H1 (cell line): ENCODE results near the gene RASGEF1C. TPM values are rescaled to one million over a fixed set of nuclear protein-coding genes. Genes with fewer than 3 reads are reported as not detected.

Experiments
- CTCF ChIA-PET: fragments of 300-600 bp; sonication (Branson Sonifier 250); formaldehyde crosslinking; loops from one replicate; lab custom pipeline; 2021; ENCODE audit not compliant: partially characterized antibody; lab: Charles Lee
- POLR2A ChIA-PET: fragments of 300-600 bp; sonication (Branson Sonifier 250); formaldehyde crosslinking; loops from one replicate; lab custom pipeline; 2021; ENCODE audit warnings: inconsistent platforms; ENCODE audit not compliant: partially characterized antibody; lab: Charles Lee
- DNase-seq, 2 experiments: peaks; one replicate each; pipeline versions ENCODE4 v3.0.0 to v3.0.0-alpha.2; 2010 to 2022; ENCODE audit warnings: low spot score in 2 of 2, low read depth in 1 of 2, mixed read lengths in 1 of 2
- FAIRE-seq: peaks from 2 replicates; lab custom pipeline; 2011; peaks lifted over from hg19 to GRCh38; lab: Jason Lieb, UNC
- H2AFZ ChIP-seq: 2 replicates; pipeline ENCODE4 v1.8.1; 2012; ENCODE audit warnings: low read length, inconsistent platforms
- H2AK5ac ChIP-seq: 2 replicates; pipeline ENCODE4 v1.6.1; 2013; ENCODE audit warnings: low read depth, low read length
- H2BK120ac ChIP-seq: replicated peaks from 2 replicates; pipeline ENCODE3; 2013; ENCODE audit warnings: low read depth, low read length, inconsistent platforms
- H2BK12ac ChIP-seq: 2 replicates; pipeline ENCODE4 v1.6.1; 2013; ENCODE audit warnings: low read depth, low read length
- H2BK15ac ChIP-seq: 2 replicates; pipeline ENCODE4 v1.6.1; 2013; ENCODE audit warnings: low read length
- H2BK20ac ChIP-seq: 2 replicates; pipeline ENCODE4 v1.6.1; 2013; ENCODE audit warnings: low read length
- H2BK5ac ChIP-seq: 2 replicates; pipeline ENCODE4 v1.6.1; 2013; ENCODE audit warnings: low read depth, low read length
- H3K14ac ChIP-seq: 2 replicates; pipeline ENCODE4 v1.6.1; 2013; ENCODE audit warnings: inconsistent platforms; ENCODE audit not compliant: insufficient read length
- H3K18ac ChIP-seq: 2 replicates; pipeline ENCODE4 v1.6.1; 2013; ENCODE audit warnings: low read length; ENCODE audit errors: extremely low read depth
- H3K23ac ChIP-seq: 2 replicates; pipeline ENCODE4 v1.6.1; 2013; ENCODE audit warnings: inconsistent platforms; ENCODE audit not compliant: insufficient read length
- H3K23me2 ChIP-seq: 2 replicates; pipeline ENCODE4 v1.6.1; 2013; ENCODE audit warnings: low read depth, low read length
- H3K27ac ChIP-seq: 2 replicates; pipeline ENCODE4 v1.6.1; 2011; ENCODE audit warnings: low read depth, low read length, inconsistent platforms
- H3K27me3 ChIP-seq, 4 experiments: replicated peaks in 1 of 4; 1 replicate in 1 of 4; 2 replicates in 3 of 4; pipeline versions ENCODE4 v1.6.1 to v1.8.1; 2011 to 2013; ENCODE audit warnings: low read length in 3 of 4, mild to moderate bottlenecking in 3 of 4, inconsistent platforms in 2 of 4, mixed read lengths in 2 of 4, moderate library complexity in 1 of 4; ENCODE audit not compliant: control insufficient read depth in 3 of 4, insufficient read depth in 3 of 4; ENCODE audit errors: extremely low read depth in 1 of 4
- H3K36me3 ChIP-seq, 4 experiments: 2 replicates each; pipeline versions ENCODE4 v1.6.1 to v1.8.1; 2011 to 2013; ENCODE audit warnings: mild to moderate bottlenecking in 4 of 4, low read length in 3 of 4, moderate library complexity in 2 of 4, control low read depth in 1 of 4, inconsistent platforms in 1 of 4; ENCODE audit not compliant: insufficient read depth in 4 of 4, control insufficient read depth in 2 of 4
- H3K4ac ChIP-seq: replicated peaks from 2 replicates; pipeline ENCODE3; 2013; ENCODE audit warnings: low read length, low read depth, mixed read lengths, inconsistent platforms; ENCODE audit not compliant: insufficient read length
- H3K4me1 ChIP-seq, 4 experiments: replicated peaks in 1 of 4; 1 replicate in 1 of 4; 2 replicates in 3 of 4; pipeline versions ENCODE4 v1.6.1 to v1.8.1; 2011 to 2013; ENCODE audit warnings: low read length in 3 of 4, inconsistent platforms in 2 of 4, mixed read lengths in 1 of 4; ENCODE audit not compliant: insufficient read depth in 4 of 4, control insufficient read depth in 3 of 4
- H3K4me2 ChIP-seq, 2 experiments: 2 replicates each; pipeline versions ENCODE4 v1.6.1 to v1.8.1; 2011 to 2013; ENCODE audit warnings: low read depth in 2 of 2, low read length in 2 of 2, control low read depth in 1 of 2, inconsistent platforms in 1 of 2, mild to moderate bottlenecking in 1 of 2; ENCODE audit not compliant: insufficient read depth in 1 of 2
- H3K4me3 ChIP-seq, 4 experiments: fragments of 200-600, 300-600 bp in 1 of 4; sonication (generic), shearing (Covaris generic), sonication (Bioruptor Twin) in 1 of 4; 2 replicates each; pipeline versions ENCODE4 v1.5.1 to v1.8.1; 2011 to 2016; ENCODE audit warnings: low read length in 4 of 4, low read depth in 3 of 4, control low read depth in 2 of 4, inconsistent platforms in 2 of 4, mild to moderate bottlenecking in 2 of 4, mixed read lengths in 1 of 4, moderate library complexity in 1 of 4; ENCODE audit not compliant: insufficient read depth in 2 of 4; ENCODE audit errors: extremely low read depth in 1 of 4
- H3K56ac ChIP-seq: replicated peaks from 2 replicates; pipeline ENCODE3; 2013; ENCODE audit warnings: low read depth, mild to moderate bottlenecking, mixed read lengths, low read length, inconsistent platforms; ENCODE audit not compliant: insufficient read length
- H3K79me1 ChIP-seq: 2 replicates; pipeline ENCODE4 v1.6.1; 2013; ENCODE audit warnings: low read depth, low read length, control low read depth
- H3K79me2 ChIP-seq, 2 experiments: 2 replicates each; pipeline versions ENCODE4 v1.6.1 to v1.8.1; 2012 to 2013; ENCODE audit warnings: low read length in 2 of 2, mild to moderate bottlenecking in 2 of 2, inconsistent platforms in 1 of 2; ENCODE audit not compliant: insufficient read depth in 2 of 2, control insufficient read depth in 1 of 2
- H3K9ac ChIP-seq, 4 experiments: replicated peaks in 1 of 4; 1 replicate in 1 of 4; 2 replicates in 3 of 4; pipeline versions ENCODE4 v1.6.1 to v1.8.1; 2011 to 2013; ENCODE audit warnings: low read depth in 3 of 4, low read length in 3 of 4, control low read depth in 2 of 4, mild to moderate bottlenecking in 2 of 4, moderate library complexity in 2 of 4, inconsistent platforms in 1 of 4; ENCODE audit errors: extremely low read depth in 1 of 4
- H3K9me3 ChIP-seq, 2 experiments: 2 replicates each; pipeline versions ENCODE4 v1.6.1 to v1.8.1; 2012 to 2013; ENCODE audit warnings: mild to moderate bottlenecking in 2 of 2, moderate library complexity in 2 of 2, control low read depth in 1 of 2, inconsistent platforms in 1 of 2, low read depth in 1 of 2, low read length in 1 of 2, mixed read lengths in 1 of 2; ENCODE audit not compliant: insufficient read depth in 2 of 2
- H4K20me1 ChIP-seq, 2 experiments: replicated peaks in 1 of 2; 2 replicates each; pipeline versions ENCODE3 to v1.8.1; 2011 to 2013; ENCODE audit warnings: inconsistent platforms in 2 of 2, low read length in 2 of 2, mild to moderate bottlenecking in 1 of 2; ENCODE audit not compliant: insufficient read depth in 2 of 2, control insufficient read depth in 1 of 2
- H4K5ac ChIP-seq: 2 replicates; pipeline ENCODE4 v1.6.1; 2013; ENCODE audit warnings: low read length, low read depth, mixed read lengths, inconsistent platforms; ENCODE audit not compliant: insufficient read length
- H4K8ac ChIP-seq: 2 replicates; pipeline ENCODE4 v1.8.0; 2013; ENCODE audit warnings: mild to moderate bottlenecking, moderate library complexity, low read length, inconsistent platforms; ENCODE audit not compliant: insufficient read depth; ENCODE audit errors: extremely low read depth
- H4K91ac ChIP-seq: replicated peaks from 2 replicates; pipeline ENCODE3; 2013; ENCODE audit warnings: low read length, mixed read lengths, inconsistent platforms; ENCODE audit not compliant: insufficient read length
- BCL11A ChIP-seq, 2 experiments: IDR thresholded peaks; one replicate each; pipeline ENCODE4 v1.6.1; 2011; ENCODE audit warnings: low read depth in 2 of 2, low read length in 2 of 2, mild to moderate bottlenecking in 2 of 2
- EZH2 ChIP-seq: fragments of 200-600 bp; sonication (generic); IDR thresholded peaks from 2 replicates; pipeline ENCODE4 v1.7.1; 2012; ENCODE audit warnings: low read depth, mild to moderate bottlenecking, moderate library complexity, low read length, inconsistent platforms; ENCODE audit not compliant: severe bottlenecking
- FOSL1 ChIP-seq: IDR thresholded peaks from 2 replicates; pipeline ENCODE4 v1.6.1; 2011; ENCODE audit warnings: mild to moderate bottlenecking, low read depth, low read length, moderate library complexity; ENCODE audit not compliant: insufficient read depth
- KDM5A ChIP-seq: fragments of 200-600 bp; IDR thresholded peaks from 2 replicates; pipeline ENCODE4 v1.7.1; 2012; ENCODE audit warnings: mild to moderate bottlenecking, low read length, inconsistent platforms, mixed read lengths
- MAFK ChIP-seq: IDR thresholded peaks from 2 replicates; pipeline ENCODE4 v1.6.1; 2012; ENCODE audit warnings: low read depth, mild to moderate bottlenecking, improper control_type of control experiment, low read length
- SAP30 ChIP-seq: fragments of 300-600 bp; sonication (generic); IDR thresholded peaks from 2 replicates; pipeline ENCODE4 v1.7.1; 2012; ENCODE audit warnings: low read length, moderate library complexity, mild to moderate bottlenecking, inconsistent platforms; ENCODE audit not compliant: insufficient read depth, insufficient replicate concordance
- TAF7 ChIP-seq: optimal IDR thresholded peaks from 2 replicates; pipeline ENCODE3; 2011; ENCODE audit warnings: low read depth, mild to moderate bottlenecking, inconsistent platforms, low read length, moderate library complexity, borderline replicate concordance
- WGBS, 2 experiments: shearing (Covaris generic) in 1 of 2; methylation state at CpG; one replicate each; pipeline versions ENCODE4 v1.1.6 to v1.1.7; 2013 to 2015; ENCODE audit warnings: low lambda C conversion rate in 2 of 2, mixed read lengths in 2 of 2, inconsistent platforms in 1 of 2, low coverage in 1 of 2, missing lambda C conversion rate in 1 of 2; ENCODE audit not compliant: insufficient replicate concordance in 2 of 2, insufficient coverage in 1 of 2, insufficient read length in 1 of 2; ENCODE audit errors: extremely low coverage in 1 of 2, missing lambda C conversion rate in 1 of 2; 5-methylcytosine and 5-hydroxymethylcytosine counted together
- polyA plus RNA-seq, 7 experiments: library from polyadenylated mRNA; depleted of rRNA in 3 of 7; stranded (reverse) in 5 of 7; unstranded in 2 of 7; fragments of >200 nt in 5 of 7; fragments of 200-250 nt in 2 of 7; gene quantifications; 1 replicate in 5 of 7; 2 replicates in 1 of 7; 4 replicates in 1 of 7; pipeline versions ENCODE4 v1.2.1 to v1.2.3, GENCODE V29; 2011 to 2013; ENCODE audit warnings: missing spikeins in 2 of 7, mixed read lengths in 2 of 7
- total RNA-seq: library from RNA; stranded (reverse); fragmentation: NEBNext Ultra II Directional; extraction: Animal tissue kit (Norgen Biotek cat#: 25700); gene quantifications from 2 replicates; pipeline ENCODE4 v1.2.1, GENCODE V29; 2021
- TF ChIP-seq, protein P1 (sequence below): IDR thresholded peaks from 2 replicates; pipeline ENCODE4 v1.6.1; 2012; ENCODE audit warnings: inconsistent platforms
- TF ChIP-seq, protein P2 (sequence below): IDR thresholded peaks from 2 replicates; pipeline ENCODE4 v1.6.1; 2012; ENCODE audit warnings: inconsistent platforms

The RASGEF1C gene
- total and polyA plus RNA-seq, 2 of the 8 experiments (the other 6 are each of a cell fraction or from before 2014, with no cell fraction given), result 0.26 to 0.61 TPM

DNA sequence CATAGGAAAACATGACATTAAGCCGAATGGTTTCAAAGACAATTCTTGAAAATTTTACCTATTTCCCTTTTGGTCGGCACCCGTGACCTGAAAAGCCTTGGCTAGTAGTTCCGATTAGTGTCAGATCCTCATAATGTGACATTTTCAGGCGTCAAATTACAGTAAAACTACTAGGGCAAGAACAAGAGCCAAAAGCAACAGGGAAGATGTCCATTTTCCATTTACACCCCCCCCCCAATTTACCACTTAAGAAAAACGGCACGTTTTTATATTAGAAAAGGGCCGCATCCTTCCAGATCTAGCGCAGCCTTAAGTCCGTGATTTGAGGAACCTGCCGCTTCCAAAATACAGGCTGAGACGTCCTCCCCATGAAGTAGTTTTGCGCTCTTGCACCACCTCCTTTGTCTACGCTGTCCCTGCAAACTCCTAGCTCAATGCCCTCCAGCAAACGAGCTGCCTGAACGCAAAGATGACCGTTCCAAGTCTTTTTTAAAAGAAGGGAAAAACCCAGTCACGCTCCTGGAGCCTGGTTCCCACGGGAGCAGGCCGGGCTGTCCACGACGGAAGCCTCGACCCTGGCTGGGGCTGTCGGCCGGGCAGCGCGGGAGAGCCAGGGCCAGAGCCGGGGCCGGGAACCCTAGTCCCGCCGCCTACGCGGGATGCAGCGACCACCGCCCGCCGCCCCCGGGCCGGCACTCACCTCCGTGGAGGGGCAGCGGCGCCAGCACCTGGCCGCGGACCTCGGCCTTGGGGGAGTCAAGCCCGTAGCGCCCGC lies 138.1 kb downstream of the RASGEF1C start:
- Histone ChIP-seq H3K4me2 (peak overlapping the region; percentile 88 to 98), H2BK12ac (0 out of 2 replicates have a peak overlapping the region, but pooled peaks have one; percentile 55), H2AFZ (peak overlapping the region; percentile 8; the same call in 1 of the 2 replicates), H4K8ac (peak overlapping the region; percentile 86), H2BK20ac (no peak overlapping the region), H4K5ac (no peak overlapping the region), H2AK5ac (no peak overlapping the region), H3K14ac (no peak overlapping the region), H3K79me1 (peaks cover 6% of the 10 kb centered on the region; the same call in 1 of the 2 replicates), H3K36me3 (peaks cover 0 to 5% (median 0%) of the 10 kb centered on the region in 4 experiments; a peak in 1 of 8 replicates), H4K91ac (no peak overlapping the region), H3K79me2 (peaks cover 14 to 54% of the 10 kb centered on the region in 2 experiments), H3K23me2 (peaks cover 14% of the 10 kb centered on the region), H2BK15ac (0 out of 2 replicates have a peak overlapping the region, but pooled peaks have one; percentile 23), H3K18ac (peak overlapping the region; percentile 86; the same call in 1 of the 2 replicates), H3K4me3 (peak overlapping the region; percentile 78 to 94 (median 93)), H3K23ac (no peak overlapping the region), H3K9me3 (peaks cover 8 to 12% of the 10 kb centered on the region in 2 experiments), H4K20me1 (peaks cover 2 to 10% of the 10 kb centered on the region in 2 experiments), H3K4me1 (peaks cover 2 to 11% (median 8%) of the 10 kb centered on the region in 4 experiments; a peak in 4 of 7 replicates), H3K4ac (no peak overlapping the region), H3K27me3 (peaks cover 6 to 18% (median 16%) of the 10 kb centered on the region in 4 experiments), H3K27ac (0 out of 2 replicates have a peak overlapping the region, but pooled peaks have one; percentile 42), H3K9ac (peak overlapping the region; percentile 68 to 97 (median 90)), H2BK5ac (no peak overlapping the region; the same call in 1 of the 2 replicates), H3K56ac (no peak overlapping the region), H2BK120ac (no peak overlapping the region)
- DNase-seq (peak in 1 of 2 experiments; percentile 76), FAIRE-seq (no peak)
- ChIA-PET CTCF (interaction anchor here (2.3 kb wide), 1 partner anchor 21 kb away, joined by 7 read pairs; no protein-coding TSS in a partner anchor), POLR2A (interaction anchor here (1.1 to 3.1 kb wide), 6 partner anchors 10 to 19 kb away, joined by 3 to 40 read pairs (median 8); no protein-coding TSS in a partner anchor)
- WGBS, 2 experiments, result 4% methylated on average over 23 of the region's 48 CpGs; no CpG with 5 or more reads in 1 of the 2 experiments
- TF ChIP-seq MAFK (no peak), TAF7 (no peak), BCL11A (IDR thresholded peaks at IDR 0.05; ENCODE audit: low read depth in 2 of 2, low read length in 2 of 2) (no peak), KDM5A (no peak), FOSL1 (no peak), SAP30 (peak; percentile 12), EZH2 (peak; percentile 24)
- TF ChIP-seq, protein P1, sequence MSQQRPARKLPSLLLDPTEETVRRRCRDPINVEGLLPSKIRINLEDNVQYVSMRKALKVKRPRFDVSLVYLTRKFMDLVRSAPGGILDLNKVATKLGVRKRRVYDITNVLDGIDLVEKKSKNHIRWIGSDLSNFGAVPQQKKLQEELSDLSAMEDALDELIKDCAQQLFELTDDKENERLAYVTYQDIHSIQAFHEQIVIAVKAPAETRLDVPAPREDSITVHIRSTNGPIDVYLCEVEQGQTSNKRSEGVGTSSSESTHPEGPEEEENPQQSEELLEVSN, result peak; percentile 58; the same call in 1 of the 2 replicates
- TF ChIP-seq, protein P2, sequence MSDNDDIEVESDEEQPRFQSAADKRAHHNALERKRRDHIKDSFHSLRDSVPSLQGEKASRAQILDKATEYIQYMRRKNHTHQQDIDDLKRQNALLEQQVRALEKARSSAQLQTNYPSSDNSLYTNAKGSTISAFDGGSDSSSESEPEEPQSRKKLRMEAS, result 0 out of 2 replicates have a peak, but pooled peaks have one; percentile 1
